ENCODE data around the gene VSIG2.

- TF ChIP-seq, protein P1, sequence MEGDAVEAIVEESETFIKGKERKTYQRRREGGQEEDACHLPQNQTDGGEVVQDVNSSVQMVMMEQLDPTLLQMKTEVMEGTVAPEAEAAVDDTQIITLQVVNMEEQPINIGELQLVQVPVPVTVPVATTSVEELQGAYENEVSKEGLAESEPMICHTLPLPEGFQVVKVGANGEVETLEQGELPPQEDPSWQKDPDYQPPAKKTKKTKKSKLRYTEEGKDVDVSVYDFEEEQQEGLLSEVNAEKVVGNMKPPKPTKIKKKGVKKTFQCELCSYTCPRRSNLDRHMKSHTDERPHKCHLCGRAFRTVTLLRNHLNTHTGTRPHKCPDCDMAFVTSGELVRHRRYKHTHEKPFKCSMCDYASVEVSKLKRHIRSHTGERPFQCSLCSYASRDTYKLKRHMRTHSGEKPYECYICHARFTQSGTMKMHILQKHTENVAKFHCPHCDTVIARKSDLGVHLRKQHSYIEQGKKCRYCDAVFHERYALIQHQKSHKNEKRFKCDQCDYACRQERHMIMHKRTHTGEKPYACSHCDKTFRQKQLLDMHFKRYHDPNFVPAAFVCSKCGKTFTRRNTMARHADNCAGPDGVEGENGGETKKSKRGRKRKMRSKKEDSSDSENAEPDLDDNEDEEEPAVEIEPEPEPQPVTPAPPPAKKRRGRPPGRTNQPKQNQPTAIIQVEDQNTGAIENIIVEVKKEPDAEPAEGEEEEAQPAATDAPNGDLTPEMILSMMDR (IDR thresholded peaks at IDR 0.05): no peak
- TF ChIP-seq POLR2AphosphoS5 (IDR thresholded peaks at IDR 0.05; ENCODE audit: insufficient read depth in 1 of 2, low read depth in 1 of 2) (peak in 1 of 2 donors; percentile 33), POLR2A (IDR thresholded peaks at IDR 0.05) (no peak)
These were observed 49.0 kb upstream of the VSIG2 start for GRCh38 chr11:124801014-124801413.
